Fibroblast of lung (primary cell): ENCODE measurements around the gene TUT7. TPM values are rescaled to one million over a fixed set of nuclear protein-coding genes. Genes with fewer than 3 reads are reported as not detected.

Experiments
- DNase-seq, 2 donors: peaks; one replicate each; pipeline versions ENCODE4 v3.0.0 to v3.0.0-alpha.2; 2010; ENCODE audit warnings: low read depth in 2 of 2
- H2AFZ ChIP-seq: 2 replicates; pipeline ENCODE4 v1.5.1; 2012; ENCODE audit warnings: low read length, control low read depth, inconsistent platforms
- H3K27ac ChIP-seq: 2 replicates; pipeline ENCODE4 v1.5.1; 2011; ENCODE audit warnings: low read length, control low read depth; ENCODE audit not compliant: insufficient read depth
- H3K27me3 ChIP-seq: 2 replicates; pipeline ENCODE4 v1.5.1; 2011; ENCODE audit warnings: mild to moderate bottlenecking, low read length; ENCODE audit not compliant: control insufficient read depth, insufficient read depth
- H3K36me3 ChIP-seq: 2 replicates; pipeline ENCODE4 v1.5.1; 2011; ENCODE audit warnings: low read length; ENCODE audit not compliant: control insufficient read depth, insufficient read depth
- H3K4me1 ChIP-seq: 2 replicates; pipeline ENCODE4 v1.5.1; 2011; ENCODE audit warnings: low read length; ENCODE audit not compliant: control insufficient read depth, insufficient read depth; ENCODE audit errors: extremely low read depth
- H3K4me2 ChIP-seq: 2 replicates; pipeline ENCODE4 v1.5.1; 2011; ENCODE audit warnings: low read length, control low read depth; ENCODE audit not compliant: insufficient read depth; ENCODE audit errors: extremely low read depth
- H3K4me3 ChIP-seq, 4 experiments: fragments of 200-600 bp in 1 of 4; sonication (generic) in 1 of 4; replicated peaks in 1 of 4; 2 replicates each; pipeline ENCODE4 v1.5.1; 2011 to 2016; ENCODE audit warnings: low read length in 4 of 4, low read depth in 3 of 4, mild to moderate bottlenecking in 3 of 4, control low read depth in 2 of 4, inconsistent platforms in 1 of 4, mixed read lengths in 1 of 4; ENCODE audit not compliant: insufficient read depth in 1 of 4; ENCODE audit errors: control extremely low read depth in 1 of 4
- H3K79me2 ChIP-seq: 2 replicates; pipeline ENCODE4 v1.5.1; 2012; ENCODE audit warnings: mild to moderate bottlenecking, low read length, inconsistent platforms; ENCODE audit not compliant: control insufficient read depth, insufficient read depth
- H3K9ac ChIP-seq: 2 replicates; pipeline ENCODE4 v1.5.1; 2011; ENCODE audit warnings: mild to moderate bottlenecking, low read length, control low read depth; ENCODE audit not compliant: insufficient read depth
- H3K9me3 ChIP-seq: 2 replicates; pipeline ENCODE4 v1.5.1; 2012; ENCODE audit warnings: low read depth, low read length; ENCODE audit not compliant: control insufficient read depth, insufficient read depth
- H4K20me1 ChIP-seq: 2 replicates; pipeline ENCODE4 v1.5.1; 2011; ENCODE audit warnings: low read length; ENCODE audit not compliant: control insufficient read depth, insufficient read depth; ENCODE audit errors: extremely low read depth
- CTCF ChIP-seq, 2 donors: IDR thresholded peaks in 1 of 2; conservative IDR thresholded peaks in 1 of 2; 1 replicate in 1 of 2; 2 replicates in 1 of 2; pipeline ENCODE4 v1.5.1; 2011 to 2012; ENCODE audit warnings: low read length in 2 of 2, control low read depth in 1 of 2, inconsistent platforms in 1 of 2, low read depth in 1 of 2, mild to moderate bottlenecking in 1 of 2
- EZH2 ChIP-seq: IDR thresholded peaks from 2 replicates; pipeline ENCODE4 v1.5.1; 2012; ENCODE audit warnings: low read length, control low read depth, mild to moderate bottlenecking; ENCODE audit errors: missing control alignments
- polyA plus RNA-seq, 2 donors: library from polyadenylated mRNA; depleted of rRNA in 1 of 2; stranded (reverse) in 1 of 2; unstranded in 1 of 2; fragments of >200 nt; gene quantifications; 2 replicates each; pipeline ENCODE4 v1.2.1, GENCODE V29; 2011 to 2012; ENCODE audit warnings: missing spikeins in 1 of 2
- total RNA-seq: library from RNA; depleted of rRNA; stranded (reverse); fragments of >200 nt; gene quantifications from 2 replicates; pipeline ENCODE4 v1.2.1, GENCODE V29; 2014

The TUT7 gene
- total and polyA plus RNA-seq, 2 donors (not counting 1 experiment from before 2014, with no cell fraction given) = 31.8 to 36.3 TPM

DNA sequence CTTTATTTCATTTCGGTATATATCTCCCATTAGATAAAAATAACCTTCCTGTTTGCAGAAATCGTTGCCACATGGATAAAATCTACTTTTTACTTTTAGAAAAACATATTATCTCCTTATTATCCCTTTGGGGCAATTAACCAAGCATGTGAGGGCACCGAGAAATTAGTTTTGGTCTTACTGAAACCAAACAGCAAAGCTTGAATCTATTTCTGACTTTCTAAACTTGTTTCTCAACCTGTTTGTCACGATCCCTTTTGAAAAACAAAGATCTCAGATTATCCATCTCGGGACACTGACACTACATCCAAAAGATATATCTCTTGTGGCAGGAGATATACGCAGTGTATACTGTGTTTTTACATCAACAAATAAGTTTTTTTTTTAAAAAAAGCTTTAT, 2.3 kb downstream of the TUT7 start:
- no peaks in the 10 kb centered on the region for H3K27me3 ChIP-seq
- DNase-seq = no peak
- H2AFZ ChIP-seq = no peak overlapping the region
- H3K4me1 ChIP-seq = peaks cover 5% of the 10 kb centered on the region
- H3K27ac ChIP-seq = peak overlapping the region; percentile 35
- H3K79me2 ChIP-seq = peaks cover 60% of the 10 kb centered on the region
- H3K36me3 ChIP-seq = no peaks in the 10 kb centered on the region
- H3K4me3 ChIP-seq = peak overlapping the region; percentile 75 to 98 (median 95)
- H4K20me1 ChIP-seq = no peaks in the 10 kb centered on the region
- TF ChIP-seq CTCF (conservative IDR thresholded peaks at IDR 0.05 in 1 of 2, IDR thresholded peaks at IDR 0.05 in 1 of 2; ENCODE audit: low read depth in 1 of 2, low read length in 2 of 2) = no peak
- no peak for TF ChIP-seq EZH2
- no peaks in the 10 kb centered on the region for H3K9me3 ChIP-seq
- H3K4me2 ChIP-seq = peak overlapping the region; percentile 80
- H3K9ac ChIP-seq = peak overlapping the region; percentile 20

DNA sequence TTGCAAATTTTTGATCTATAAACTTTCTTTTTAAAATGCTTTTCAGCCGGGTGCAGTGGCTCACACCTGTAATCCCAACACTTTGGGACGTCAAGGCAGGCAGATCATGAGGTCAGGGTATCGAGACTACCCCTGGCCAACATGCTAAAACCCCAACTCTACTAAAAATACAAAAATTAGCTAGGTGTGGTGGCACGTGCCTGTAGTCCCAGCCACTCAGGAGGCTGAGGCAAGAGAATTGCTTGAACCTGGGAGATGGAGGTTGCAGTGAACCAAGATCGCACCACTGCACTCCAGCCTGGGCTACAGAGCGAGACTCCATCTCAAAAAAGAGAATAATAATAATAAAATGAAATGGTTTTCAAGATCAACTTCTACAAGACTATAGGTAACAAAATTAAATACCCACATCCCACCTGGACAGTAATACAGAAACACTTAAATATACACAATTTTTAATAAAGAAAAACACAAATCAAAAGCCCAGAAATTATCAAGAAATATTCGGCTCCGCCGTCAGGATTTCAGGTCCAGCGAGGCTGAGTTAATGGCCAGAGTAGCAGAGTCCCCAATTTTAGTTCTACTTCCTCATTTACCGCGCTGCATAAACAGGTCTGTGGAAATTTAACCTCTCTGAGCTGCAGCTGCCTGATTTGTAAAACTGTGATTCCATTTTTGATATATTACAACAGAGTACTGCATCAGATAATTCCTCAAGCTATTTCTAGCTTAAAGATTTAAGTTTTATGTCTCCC, 4.0 kb downstream of the TUT7 start:
- Histone ChIP-seq H4K20me1 (no peaks in the 10 kb centered on the region), H2AFZ (no peak overlapping the region), H3K27ac (no peak overlapping the region), H3K4me2 (peak overlapping the region; percentile 63), H3K4me1 (peaks cover 5% of the 10 kb centered on the region), H3K36me3 (no peaks in the 10 kb centered on the region), H3K79me2 (peaks cover 67% of the 10 kb centered on the region), H3K9ac (no peak overlapping the region), H3K4me3 (no peak overlapping the region), H3K27me3 (no peaks in the 10 kb centered on the region), H3K9me3 (no peaks in the 10 kb centered on the region)
- DNase-seq = no peak
- TF ChIP-seq EZH2 = no peak
- no peak for TF ChIP-seq CTCF (conservative IDR thresholded peaks at IDR 0.05 in 1 of 2, IDR thresholded peaks at IDR 0.05 in 1 of 2; ENCODE audit: low read depth in 1 of 2, low read length in 2 of 2)

GRCh38 chr9:86349271-86349670, 4.9 kb downstream of the TUT7 start:
- no peak overlapping the region for H3K4me2 ChIP-seq
- no peak overlapping the region for H2AFZ ChIP-seq
- peaks cover 5% of the 10 kb centered on the region for H3K4me1 ChIP-seq
- H3K27ac ChIP-seq = no peak overlapping the region
- H3K9ac ChIP-seq = no peak overlapping the region
- no peaks in the 10 kb centered on the region for H4K20me1 ChIP-seq
- no peaks in the 10 kb centered on the region for H3K27me3 ChIP-seq
- TF ChIP-seq EZH2 (no peak), CTCF (conservative IDR thresholded peaks at IDR 0.05 in 1 of 2, IDR thresholded peaks at IDR 0.05 in 1 of 2; ENCODE audit: low read depth in 1 of 2, low read length in 2 of 2) (no peak)
- H3K9me3 ChIP-seq = no peaks in the 10 kb centered on the region
- peaks cover 1% of the 10 kb centered on the region for H3K36me3 ChIP-seq
- peak; percentile 32 to 39 for DNase-seq
- peaks cover 67% of the 10 kb centered on the region for H3K79me2 ChIP-seq
- H3K4me3 ChIP-seq = no peak overlapping the region
